OCI-LY3 (cell line): ENCODE results near the gene MED10.

ENCODE experiments used
- CTCF ChIP-seq: fragments of 200-600, 300-600 bp; sonication (generic); IDR thresholded peaks from 2 replicates; pipeline ENCODE4 v1.5.1; 2014; ENCODE audit warnings: antibody characterized with exemption, low read length, low read depth
- EZH2phosphoT487 ChIP-seq: fragments of 200-600 bp; shearing (Covaris generic); IDR thresholded peaks from 2 replicates; pipeline ENCODE4 v1.6.1; 2018; ENCODE audit warnings: antibody characterized with exemption, mixed run types, low read depth

DNA sequence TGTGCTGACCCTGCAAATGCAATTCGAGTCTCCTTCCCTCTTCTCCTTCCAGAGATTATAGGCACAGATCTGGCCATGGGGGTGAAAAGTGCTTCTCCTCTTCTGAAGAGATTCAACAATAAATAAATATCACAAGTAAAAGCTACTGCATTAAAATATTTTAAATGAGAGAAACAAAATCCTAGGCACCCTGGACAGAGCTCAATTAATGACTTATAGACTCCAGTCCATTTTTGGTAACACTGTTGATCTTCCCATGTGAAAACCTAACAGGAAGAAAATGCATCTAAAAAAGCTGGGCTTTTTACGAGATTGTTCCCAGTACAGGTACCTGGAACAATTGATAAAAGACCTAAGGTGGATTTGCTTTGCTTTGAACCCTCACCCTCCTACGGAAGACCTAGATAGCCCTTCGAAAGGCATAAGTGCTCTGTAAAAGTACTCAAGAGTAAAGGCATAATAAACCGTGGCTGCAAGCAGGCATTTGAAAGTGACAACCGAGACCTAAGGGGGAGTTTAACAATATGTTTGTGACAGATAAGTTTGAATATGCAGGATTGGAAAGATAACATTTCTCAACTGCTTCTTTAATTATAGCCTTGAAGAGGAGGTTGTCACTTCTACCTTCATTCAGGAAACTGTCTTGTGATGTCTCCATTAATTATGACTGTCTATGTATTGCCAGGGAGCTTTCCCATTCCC lies 29.4 kb upstream of the MED10 start:
- no peak for TF ChIP-seq CTCF
- TF ChIP-seq EZH2phosphoT487 = no peak
